SK-N-SH (cell line): ENCODE measurements around the gene NOP9. TPM values are rescaled to one million over a fixed set of nuclear protein-coding genes. Genes with fewer than 3 reads are reported as not detected.

Experiments
- CTCF ChIA-PET: fragments of 300-600, 350-600 bp; formaldehyde crosslinking; extraction: SDS; loops from one replicate; lab custom pipeline; 2021; lab: Yijun Ruan, JAX
- POLR2A ChIA-PET: fragments of 350-600 bp; sonication (Branson Sonifier 250); formaldehyde crosslinking; extraction: SDS; loops from one replicate; lab custom pipeline; 2020; ENCODE audit warnings: antibody characterized with exemption, inconsistent platforms; lab: Yijun Ruan, JAX
- DNase-seq: peaks from one replicate; pipeline ENCODE4 v3.0.0; 2012
- H2AFZ ChIP-seq: fragments of 200-600 bp; sonication (generic); 2 replicates; pipeline ENCODE4 v1.8.1; 2016; ENCODE audit warnings: antibody characterized with exemption, mild to moderate bottlenecking, low read depth
- H3F3A ChIP-seq: fragments of 200-600 bp; sonication (generic); replicated peaks from 2 replicates; pipeline ENCODE3; 2016; ENCODE audit warnings: antibody characterized with exemption, mild to moderate bottlenecking; ENCODE audit not compliant: insufficient read depth
- H3K27ac ChIP-seq, 2 experiments: fragments of 200-500 bp in 1 of 2; fragments of 200-600 bp in 1 of 2; sonication (Bioruptor generic) in 1 of 2; sonication (generic), shearing (Covaris generic) in 1 of 2; 2 replicates each; pipeline versions ENCODE4 v1.5.1 to v1.6.1; 2014 to 2016; ENCODE audit warnings: low read depth in 2 of 2, inconsistent platforms in 1 of 2, low read length in 1 of 2, mild to moderate bottlenecking in 1 of 2, mixed read lengths in 1 of 2
- H3K27me3 ChIP-seq: fragments of 200-600 bp; sonication (generic), shearing (Covaris generic); 2 replicates; pipeline ENCODE4 v1.6.1; 2016; ENCODE audit warnings: mixed run types; ENCODE audit not compliant: insufficient read depth
- H3K36me3 ChIP-seq, 2 experiments: fragments of 200-500 bp in 1 of 2; fragments of 200-600 bp in 1 of 2; sonication (Bioruptor generic) in 1 of 2; sonication (generic) in 1 of 2; replicated peaks in 1 of 2; 2 replicates each; pipeline versions ENCODE3 to v1.5.1; 2014 to 2016; ENCODE audit warnings: low read length in 1 of 2, mild to moderate bottlenecking in 1 of 2; ENCODE audit not compliant: insufficient read depth in 2 of 2, control insufficient read depth in 1 of 2
- H3K4me1 ChIP-seq, 2 experiments: fragments of 200-500 bp in 1 of 2; fragments of 200-600 bp in 1 of 2; sonication (Bioruptor generic) in 1 of 2; sonication (generic), shearing (Covaris generic) in 1 of 2; 2 replicates each; pipeline versions ENCODE4 v1.5.1 to v1.6.1; 2014 to 2016; ENCODE audit warnings: low read depth in 1 of 2, low read length in 1 of 2, mixed run types in 1 of 2; ENCODE audit not compliant: insufficient read depth in 2 of 2, control insufficient read depth in 1 of 2
- H3K4me2 ChIP-seq: fragments of 200-600 bp; sonication (generic), shearing (Covaris generic); 2 replicates; pipeline ENCODE4 v1.6.1; 2017; ENCODE audit warnings: mixed run types
- H3K4me3 ChIP-seq, 2 experiments: fragments of 200-500 bp in 1 of 2; fragments of 200-600 bp in 1 of 2; sonication (Bioruptor generic) in 1 of 2; sonication (generic), shearing (Covaris generic) in 1 of 2; 2 replicates each; pipeline versions ENCODE4 v1.5.1 to v1.8.1; 2014 to 2016; ENCODE audit warnings: low read depth in 2 of 2, inconsistent platforms in 1 of 2, low read length in 1 of 2, mild to moderate bottlenecking in 1 of 2, mixed read lengths in 1 of 2, moderate library complexity in 1 of 2
- H3K79me2 ChIP-seq: fragments of 200-600 bp; sonication (generic); 2 replicates; pipeline ENCODE4 v1.8.1; 2017; ENCODE audit warnings: mild to moderate bottlenecking; ENCODE audit not compliant: insufficient read depth
- H3K9ac ChIP-seq: fragments of 200-600 bp; sonication (generic); 2 replicates; pipeline ENCODE4 v1.6.1; 2017; ENCODE audit warnings: mixed run types
- H3K9me2 ChIP-seq: fragments of 200-600 bp; sonication (generic); 2 replicates; pipeline ENCODE4 v1.6.1; 2017; ENCODE audit warnings: mixed run types
- H3K9me3 ChIP-seq: fragments of 200-600 bp; sonication (generic); 2 replicates; pipeline ENCODE4 v1.6.1; 2017; ENCODE audit warnings: mixed run types, mild to moderate bottlenecking, moderate library complexity
- H4K20me1 ChIP-seq: fragments of 200-600 bp; sonication (generic); 2 replicates; pipeline ENCODE4 v1.6.1; 2017; ENCODE audit warnings: mild to moderate bottlenecking, mixed run types; ENCODE audit not compliant: insufficient read depth
- GABPA ChIP-seq: IDR thresholded peaks from 2 replicates; pipeline ENCODE4 v1.4.0; 2012; ENCODE audit warnings: low read depth, mild to moderate bottlenecking
- SMC3 ChIP-seq: IDR thresholded peaks from 2 replicates; pipeline ENCODE4 v1.6.1; 2012; ENCODE audit warnings: low read depth, low read length, improper control_type of control experiment
- WGBS: methylation state at CpG from one replicate; pipeline ENCODE4 v1.1.6; 2017; ENCODE audit warnings: low lambda C conversion rate; 5-methylcytosine and 5-hydroxymethylcytosine counted together
- polyA plus RNA-seq, 3 experiments: library from polyadenylated mRNA; depleted of rRNA; stranded (reverse); fragments of >200 nt; gene quantifications; 2 replicates each; pipeline ENCODE4 v1.2.3, GENCODE V29; 2012
- TF ChIP-seq, protein P1 (sequence below): IDR thresholded peaks from 2 replicates; pipeline ENCODE4 v1.4.0; 2012; ENCODE audit warnings: low read depth
- TF ChIP-seq, protein P2 (sequence below): IDR thresholded peaks from 2 replicates; pipeline ENCODE4 v1.4.0; 2012; ENCODE audit warnings: low read depth, borderline replicate concordance
- TF ChIP-seq, protein P3 (sequence below): fragments of 150-350 bp; IDR thresholded peaks from 2 replicates; pipeline ENCODE4 v1.6.1; 2016; ENCODE audit warnings: mild to moderate bottlenecking, low read depth, low read length
- TF ChIP-seq, protein P4 (sequence below): IDR thresholded peaks from 2 replicates; pipeline ENCODE4 v1.6.1; 2012; ENCODE audit warnings: mild to moderate bottlenecking, low read depth, low read length, moderate library complexity

NOP9 gene
- polyA plus RNA-seq, 1 of the 3 experiments (the other 2 are of a cell fraction), result 11.9 TPM

DNA sequence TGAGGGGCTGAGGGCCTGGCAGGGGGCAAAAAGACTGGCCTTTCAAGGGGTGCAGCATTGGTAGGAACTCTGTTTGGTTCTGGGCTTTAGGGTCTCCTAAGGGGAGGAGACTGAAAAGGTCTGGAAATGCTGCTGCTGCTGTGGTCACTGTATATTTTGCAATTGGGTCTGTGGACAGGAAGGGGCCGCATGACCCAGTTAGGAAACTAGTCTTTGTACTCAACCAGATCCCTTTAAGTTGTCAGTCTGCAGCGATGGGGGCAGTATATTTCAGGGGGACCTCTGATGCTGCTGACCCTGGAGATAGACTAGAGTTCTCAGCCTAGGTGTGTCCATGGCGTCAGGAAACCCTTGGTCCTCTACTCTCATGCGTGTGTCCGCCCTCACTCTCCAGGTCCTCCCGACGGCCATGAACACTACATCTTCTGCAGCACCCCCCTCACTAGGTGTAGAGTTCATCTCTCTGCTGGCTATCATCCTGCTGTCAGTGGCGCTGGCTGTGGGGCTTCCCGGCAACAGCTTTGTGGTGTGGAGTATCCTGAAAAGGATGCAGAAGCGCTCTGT, 15.7 kb downstream of the NOP9 start:
- no peak overlapping the region for H3K27ac ChIP-seq
- H2AFZ ChIP-seq, result no peak overlapping the region
- no peaks in the 10 kb centered on the region for H3K9me3 ChIP-seq
- H3K36me3 ChIP-seq, result peaks cover 0 to 10% of the 10 kb centered on the region in 2 experiments
- no peak for DNase-seq
- peaks cover 10% of the 10 kb centered on the region for H3F3A ChIP-seq
- peaks cover 0 to 8% of the 10 kb centered on the region in 2 experiments; a peak in 1 of 4 replicates for H3K4me1 ChIP-seq
- CTCF ChIA-PET, result interaction anchor here (0.9 to 14.6 kb wide), 6 partner anchors 7 to 121 kb away, joined by 3 to 115 read pairs (median 5); partner anchors contain the start of genes CIDEB, LTB4R and LTB4R2
- H3K79me2 ChIP-seq, result no peaks in the 10 kb centered on the region
- POLR2A ChIA-PET, result no interaction called here
- H3K27me3 ChIP-seq, result peaks cover 12% of the 10 kb centered on the region; the same call in 1 of the 2 replicates
- TF ChIP-seq, protein P1, sequence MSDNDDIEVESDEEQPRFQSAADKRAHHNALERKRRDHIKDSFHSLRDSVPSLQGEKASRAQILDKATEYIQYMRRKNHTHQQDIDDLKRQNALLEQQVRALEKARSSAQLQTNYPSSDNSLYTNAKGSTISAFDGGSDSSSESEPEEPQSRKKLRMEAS, result no peak
- TF ChIP-seq SMC3, result no peak
- TF ChIP-seq, protein P2, sequence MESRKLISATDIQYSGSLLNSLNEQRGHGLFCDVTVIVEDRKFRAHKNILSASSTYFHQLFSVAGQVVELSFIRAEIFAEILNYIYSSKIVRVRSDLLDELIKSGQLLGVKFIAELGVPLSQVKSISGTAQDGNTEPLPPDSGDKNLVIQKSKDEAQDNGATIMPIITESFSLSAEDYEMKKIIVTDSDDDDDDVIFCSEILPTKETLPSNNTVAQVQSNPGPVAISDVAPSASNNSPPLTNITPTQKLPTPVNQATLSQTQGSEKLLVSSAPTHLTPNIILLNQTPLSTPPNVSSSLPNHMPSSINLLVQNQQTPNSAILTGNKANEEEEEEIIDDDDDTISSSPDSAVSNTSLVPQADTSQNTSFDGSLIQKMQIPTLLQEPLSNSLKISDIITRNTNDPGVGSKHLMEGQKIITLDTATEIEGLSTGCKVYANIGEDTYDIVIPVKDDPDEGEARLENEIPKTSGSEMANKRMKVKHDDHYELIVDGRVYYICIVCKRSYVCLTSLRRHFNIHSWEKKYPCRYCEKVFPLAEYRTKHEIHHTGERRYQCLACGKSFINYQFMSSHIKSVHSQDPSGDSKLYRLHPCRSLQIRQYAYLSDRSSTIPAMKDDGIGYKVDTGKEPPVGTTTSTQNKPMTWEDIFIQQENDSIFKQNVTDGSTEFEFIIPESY, result no peak
- no peak for TF ChIP-seq GABPA
- TF ChIP-seq, all 33 proteins: peak for 0
- H3K9ac ChIP-seq, result no peak overlapping the region
- H3K9me2 ChIP-seq, result no peaks in the 10 kb centered on the region
- H4K20me1 ChIP-seq, result no peaks in the 10 kb centered on the region
- H3K4me2 ChIP-seq, result no peak overlapping the region
- 91% methylated on average over 10 of the region's 10 CpGs for WGBS
- no peak overlapping the region for H3K4me3 ChIP-seq

DNA sequence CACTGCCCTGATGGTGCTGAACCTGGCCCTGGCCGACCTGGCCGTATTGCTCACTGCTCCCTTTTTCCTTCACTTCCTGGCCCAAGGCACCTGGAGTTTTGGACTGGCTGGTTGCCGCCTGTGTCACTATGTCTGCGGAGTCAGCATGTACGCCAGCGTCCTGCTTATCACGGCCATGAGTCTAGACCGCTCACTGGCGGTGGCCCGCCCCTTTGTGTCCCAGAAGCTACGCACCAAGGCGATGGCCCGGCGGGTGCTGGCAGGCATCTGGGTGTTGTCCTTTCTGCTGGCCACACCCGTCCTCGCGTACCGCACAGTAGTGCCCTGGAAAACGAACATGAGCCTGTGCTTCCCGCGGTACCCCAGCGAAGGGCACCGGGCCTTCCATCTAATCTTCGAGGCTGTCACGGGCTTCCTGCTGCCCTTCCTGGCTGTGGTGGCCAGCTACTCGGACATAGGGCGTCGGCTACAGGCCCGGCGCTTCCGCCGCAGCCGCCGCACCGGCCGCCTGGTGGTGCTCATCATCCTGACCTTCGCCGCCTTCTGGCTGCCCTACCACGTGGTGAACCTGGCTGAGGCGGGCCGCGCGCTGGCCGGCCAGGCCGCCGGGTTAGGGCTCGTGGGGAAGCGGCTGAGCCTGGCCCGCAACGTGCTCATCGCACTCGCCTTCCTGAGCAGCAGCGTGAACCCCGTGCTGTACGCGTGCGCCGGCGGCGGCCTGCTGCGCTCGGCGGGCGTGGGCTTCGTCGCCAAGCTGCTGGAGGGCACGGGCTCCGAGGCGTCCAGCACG, 16.4 kb downstream of the NOP9 start:
- H3K4me1 ChIP-seq, result peaks cover 0 to 8% of the 10 kb centered on the region in 2 experiments; a peak in 1 of 4 replicates
- TF ChIP-seq, protein P3, sequence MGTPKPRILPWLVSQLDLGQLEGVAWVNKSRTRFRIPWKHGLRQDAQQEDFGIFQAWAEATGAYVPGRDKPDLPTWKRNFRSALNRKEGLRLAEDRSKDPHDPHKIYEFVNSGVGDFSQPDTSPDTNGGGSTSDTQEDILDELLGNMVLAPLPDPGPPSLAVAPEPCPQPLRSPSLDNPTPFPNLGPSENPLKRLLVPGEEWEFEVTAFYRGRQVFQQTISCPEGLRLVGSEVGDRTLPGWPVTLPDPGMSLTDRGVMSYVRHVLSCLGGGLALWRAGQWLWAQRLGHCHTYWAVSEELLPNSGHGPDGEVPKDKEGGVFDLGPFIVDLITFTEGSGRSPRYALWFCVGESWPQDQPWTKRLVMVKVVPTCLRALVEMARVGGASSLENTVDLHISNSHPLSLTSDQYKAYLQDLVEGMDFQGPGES, result no peak
- TF ChIP-seq, protein P4, sequence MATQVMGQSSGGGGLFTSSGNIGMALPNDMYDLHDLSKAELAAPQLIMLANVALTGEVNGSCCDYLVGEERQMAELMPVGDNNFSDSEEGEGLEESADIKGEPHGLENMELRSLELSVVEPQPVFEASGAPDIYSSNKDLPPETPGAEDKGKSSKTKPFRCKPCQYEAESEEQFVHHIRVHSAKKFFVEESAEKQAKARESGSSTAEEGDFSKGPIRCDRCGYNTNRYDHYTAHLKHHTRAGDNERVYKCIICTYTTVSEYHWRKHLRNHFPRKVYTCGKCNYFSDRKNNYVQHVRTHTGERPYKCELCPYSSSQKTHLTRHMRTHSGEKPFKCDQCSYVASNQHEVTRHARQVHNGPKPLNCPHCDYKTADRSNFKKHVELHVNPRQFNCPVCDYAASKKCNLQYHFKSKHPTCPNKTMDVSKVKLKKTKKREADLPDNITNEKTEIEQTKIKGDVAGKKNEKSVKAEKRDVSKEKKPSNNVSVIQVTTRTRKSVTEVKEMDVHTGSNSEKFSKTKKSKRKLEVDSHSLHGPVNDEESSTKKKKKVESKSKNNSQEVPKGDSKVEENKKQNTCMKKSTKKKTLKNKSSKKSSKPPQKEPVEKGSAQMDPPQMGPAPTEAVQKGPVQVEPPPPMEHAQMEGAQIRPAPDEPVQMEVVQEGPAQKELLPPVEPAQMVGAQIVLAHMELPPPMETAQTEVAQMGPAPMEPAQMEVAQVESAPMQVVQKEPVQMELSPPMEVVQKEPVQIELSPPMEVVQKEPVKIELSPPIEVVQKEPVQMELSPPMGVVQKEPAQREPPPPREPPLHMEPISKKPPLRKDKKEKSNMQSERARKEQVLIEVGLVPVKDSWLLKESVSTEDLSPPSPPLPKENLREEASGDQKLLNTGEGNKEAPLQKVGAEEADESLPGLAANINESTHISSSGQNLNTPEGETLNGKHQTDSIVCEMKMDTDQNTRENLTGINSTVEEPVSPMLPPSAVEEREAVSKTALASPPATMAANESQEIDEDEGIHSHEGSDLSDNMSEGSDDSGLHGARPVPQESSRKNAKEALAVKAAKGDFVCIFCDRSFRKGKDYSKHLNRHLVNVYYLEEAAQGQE, result no peak
- H3K4me2 ChIP-seq, result no peak overlapping the region
- ChIA-PET CTCF (interaction anchor here (0.9 to 14.6 kb wide), 6 partner anchors 8 to 121 kb away, joined by 3 to 115 read pairs (median 5); partner anchors contain the start of genes CIDEB, LTB4R and LTB4R2), POLR2A (interaction anchor here (0.8 kb wide), 1 partner anchor 18 kb away, joined by 3 read pairs; no protein-coding TSS in a partner anchor)
- no peak overlapping the region for H3K4me3 ChIP-seq
- WGBS, result 89% methylated on average over 50 of the region's 70 CpGs
- H3K36me3 ChIP-seq, result peaks cover 0 to 10% of the 10 kb centered on the region in 2 experiments
- H3F3A ChIP-seq, result peaks cover 10% of the 10 kb centered on the region
- H3K27ac ChIP-seq, result no peak overlapping the region
- H3K9me3 ChIP-seq, result no peaks in the 10 kb centered on the region
- no peaks in the 10 kb centered on the region for H3K79me2 ChIP-seq
- no peaks in the 10 kb centered on the region for H4K20me1 ChIP-seq
- H3K9me2 ChIP-seq, result no peaks in the 10 kb centered on the region
- H3K27me3 ChIP-seq, result peaks cover 12% of the 10 kb centered on the region; the same call in 1 of the 2 replicates
- DNase-seq, result peak; percentile 60
- no peak overlapping the region for H3K9ac ChIP-seq
- no peak overlapping the region for H2AFZ ChIP-seq
